Loucy (cell line): ENCODE measurements around the gene SCYGR3.

Source experiments
- H2AFZ ChIP-seq: fragments of 200-600 bp; sonication (generic); 2 replicates; pipeline ENCODE4 v1.6.0; 2016; ENCODE audit warnings: antibody characterized with exemption, mild to moderate bottlenecking, low read length, moderate library complexity
- H3F3A ChIP-seq: fragments of 200-600 bp; 2 replicates; pipeline ENCODE4 v1.6.0; 2016; ENCODE audit warnings: antibody characterized with exemption, low read depth, mild to moderate bottlenecking
- H3K27me3 ChIP-seq: fragments of 200-600 bp; sonication (generic); 2 replicates; pipeline ENCODE4 v1.6.1; 2014; ENCODE audit warnings: low read length, mild to moderate bottlenecking; ENCODE audit not compliant: insufficient read depth, poor library complexity, severe bottlenecking
- H3K36me3 ChIP-seq: fragments of 200-600 bp; sonication (generic); 2 replicates; pipeline ENCODE4 v1.6.1; 2016; ENCODE audit warnings: low read length; ENCODE audit not compliant: insufficient read depth
- H3K4me1 ChIP-seq: fragments of 200-600 bp; sonication (generic); 2 replicates; pipeline ENCODE4 v1.5.1; 2014; ENCODE audit warnings: low read length, mild to moderate bottlenecking; ENCODE audit not compliant: insufficient read depth, poor library complexity, severe bottlenecking
- H3K4me2 ChIP-seq: fragments of 200-600 bp; sonication (generic); 2 replicates; pipeline ENCODE4 v1.6.0; 2014; ENCODE audit warnings: antibody characterized with exemption, low read length, low read depth, mild to moderate bottlenecking; ENCODE audit not compliant: poor library complexity, severe bottlenecking
- H3K4me3 ChIP-seq: fragments of 200-600 bp; sonication (generic); 2 replicates; pipeline ENCODE4 v1.5.1; 2014; ENCODE audit warnings: low read length, mild to moderate bottlenecking, mixed read lengths; ENCODE audit not compliant: poor library complexity, severe bottlenecking
- H3K79me2 ChIP-seq: fragments of 200-600 bp; sonication (generic); 2 replicates; pipeline ENCODE4 v1.6.1; 2014; ENCODE audit warnings: low read length; ENCODE audit not compliant: insufficient read depth
- H3K9ac ChIP-seq: fragments of 200-600 bp; sonication (generic); 2 replicates; pipeline ENCODE4 v1.6.0; 2014; ENCODE audit warnings: mild to moderate bottlenecking, low read depth, low read length, moderate library complexity; ENCODE audit not compliant: poor library complexity, severe bottlenecking
- H3K9me2 ChIP-seq: fragments of 200-600 bp; sonication (generic); replicated peaks from 2 replicates; pipeline ENCODE4 v1.6.1; 2016; ENCODE audit warnings: low read depth, low read length, mixed read lengths
- H3K9me3 ChIP-seq: fragments of 200-600 bp; sonication (generic); 2 replicates; pipeline ENCODE4 v1.6.1; 2014; ENCODE audit warnings: mild to moderate bottlenecking, antibody characterized with exemption, low read length, low read depth; ENCODE audit not compliant: insufficient read depth
- H4K20me1 ChIP-seq: fragments of 200-600 bp; sonication (generic); 2 replicates; pipeline ENCODE4 v1.6.0; 2014; ENCODE audit warnings: antibody characterized with exemption, low read length, mild to moderate bottlenecking; ENCODE audit not compliant: insufficient read depth, poor library complexity, severe bottlenecking
- CTCF ChIP-seq: fragments of 200-600 bp; sonication (generic); conservative IDR thresholded peaks from 2 replicates; pipeline ENCODE4 v1.5.1; 2014; ENCODE audit warnings: mild to moderate bottlenecking, antibody characterized with exemption, low read length
- EZH2phosphoT487 ChIP-seq: fragments of 200-600 bp; IDR thresholded peaks from 2 replicates; pipeline ENCODE4 v1.6.1; 2018; ENCODE audit warnings: antibody characterized with exemption, mild to moderate bottlenecking, moderate library complexity, borderline replicate concordance

Gene SCYGR3

GRCh38 chr2:227610123-227610522, 4.5 kb downstream of the SCYGR3 start:
- TF ChIP-seq CTCF (no peak), EZH2phosphoT487 (no peak)
- H3K4me1 ChIP-seq, result no peaks in the 10 kb centered on the region
- no peaks in the 10 kb centered on the region for H3K9me3 ChIP-seq
- no peaks in the 10 kb centered on the region for H4K20me1 ChIP-seq
- no peaks in the 10 kb centered on the region for H3K79me2 ChIP-seq
- H3K9me2 ChIP-seq, result no peaks in the 10 kb centered on the region
- no peak overlapping the region for H3K9ac ChIP-seq
- no peaks in the 10 kb centered on the region for H3F3A ChIP-seq
- H3K4me2 ChIP-seq, result no peak overlapping the region
- no peaks in the 10 kb centered on the region for H3K36me3 ChIP-seq
- no peak overlapping the region for H2AFZ ChIP-seq
- no peak overlapping the region for H3K4me3 ChIP-seq
- H3K27me3 ChIP-seq, result no peaks in the 10 kb centered on the region

- H3K36me3 ChIP-seq, result no peaks in the 10 kb centered on the region
- no peaks in the 10 kb centered on the region for H3K4me1 ChIP-seq
- no peak overlapping the region for H3K4me3 ChIP-seq
- H3F3A ChIP-seq, result no peaks in the 10 kb centered on the region
- no peak overlapping the region for H3K9ac ChIP-seq
- H3K79me2 ChIP-seq, result no peaks in the 10 kb centered on the region
- no peaks in the 10 kb centered on the region for H3K27me3 ChIP-seq
- no peaks in the 10 kb centered on the region for H3K9me2 ChIP-seq
- no peak overlapping the region for H2AFZ ChIP-seq
- no peak overlapping the region for H3K4me2 ChIP-seq
- TF ChIP-seq EZH2phosphoT487 (no peak), CTCF (no peak)
- H3K9me3 ChIP-seq, result no peaks in the 10 kb centered on the region
- no peaks in the 10 kb centered on the region for H4K20me1 ChIP-seq
These were observed 5.9 kb downstream of the SCYGR3 start for GRCh38 chr2:227608561-227609338.

GRCh38 chr2:227607941-227608340, 6.7 kb downstream of the SCYGR3 start:
- H3K9me2 ChIP-seq, result no peaks in the 10 kb centered on the region
- no peaks in the 10 kb centered on the region for H3K4me1 ChIP-seq
- H3K36me3 ChIP-seq, result no peaks in the 10 kb centered on the region
- no peaks in the 10 kb centered on the region for H3F3A ChIP-seq
- no peak for TF ChIP-seq CTCF
- TF ChIP-seq EZH2phosphoT487, result no peak
- no peaks in the 10 kb centered on the region for H3K27me3 ChIP-seq
- H3K4me2 ChIP-seq, result no peak overlapping the region
- no peaks in the 10 kb centered on the region for H4K20me1 ChIP-seq
- no peak overlapping the region for H3K9ac ChIP-seq
- H3K4me3 ChIP-seq, result no peak overlapping the region
- no peaks in the 10 kb centered on the region for H3K9me3 ChIP-seq
- no peaks in the 10 kb centered on the region for H3K79me2 ChIP-seq
- no peak overlapping the region for H2AFZ ChIP-seq
